ENCODE data around the gene KRTAP9-8. TPM values are rescaled to one million over a fixed set of nuclear protein-coding genes. Genes with fewer than 3 reads are reported as not detected.
"Not testable (repeated sequence)": the region's sequence is repeated elsewhere in the genome, so short reads cannot be mapped to it uniquely, and the experiment has no call there.

KRTAP9-8 gene
- total and polyA plus RNA-seq, 2 donors (not counting 1 experiment from before 2014, with no cell fraction given) = not detected

GRCh38 chr17:41249637-41250240 lies 11.9 kb downstream of the KRTAP9-8 start, which contains the start of gene KRTAP9-4:
Gene KRTAP9-4 (plus strand): TSS chr17:41249687. CDS start chr17:41249721, 34 bp downstream.
- H3K27ac ChIP-seq (ENCODE audit: insufficient read depth, low read length); H4K20me1 ChIP-seq (ENCODE audit: control insufficient read depth, extremely low read depth, insufficient read depth, low read length); H3K4me2 ChIP-seq (ENCODE audit: extremely low read depth, insufficient read depth, low read length); H3K9ac ChIP-seq (ENCODE audit: insufficient read depth, low read length); H3K79me2 ChIP-seq (ENCODE audit: control insufficient read depth, insufficient read depth, low read length); H3K9me3 ChIP-seq (ENCODE audit: control insufficient read depth, insufficient read depth, low read depth, low read length); H2AFZ ChIP-seq (ENCODE audit: low read length); H3K4me1 ChIP-seq (ENCODE audit: control insufficient read depth, extremely low read depth, insufficient read depth, low read length); H3K27me3 ChIP-seq (ENCODE audit: control insufficient read depth, insufficient read depth, low read length); H3K36me3 ChIP-seq (ENCODE audit: control insufficient read depth, insufficient read depth, low read length); DNase-seq (ENCODE audit: low read depth in 2 of 2); H3K4me3 ChIP-seq (replicated peaks in 1 of 4; ENCODE audit: control extremely low read depth in 1 of 4, insufficient read depth in 1 of 4, low read depth in 3 of 4, low read length in 4 of 4): not testable (repeated sequence)

DNA sequence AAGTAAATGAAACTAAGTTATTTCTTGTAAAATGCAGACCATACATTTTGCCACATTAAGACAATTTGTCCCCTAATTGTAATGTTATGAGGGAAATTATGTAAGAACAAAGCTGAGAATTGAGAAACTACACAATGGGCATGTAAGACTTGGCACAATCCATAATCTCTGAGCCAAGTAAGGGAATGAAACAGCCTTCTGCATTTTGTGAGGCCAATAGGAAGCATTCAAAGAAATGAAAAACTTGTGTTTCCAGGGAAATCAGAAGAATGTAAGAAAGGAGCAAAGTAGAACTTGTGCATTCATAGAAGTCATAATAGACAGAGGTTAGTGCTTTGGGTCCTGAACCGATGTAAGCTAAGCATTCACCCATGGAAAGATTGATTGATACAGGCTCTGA lies 13.5 kb downstream of the KRTAP9-8 start:
- Histone ChIP-seq H3K79me2 (ENCODE audit: control insufficient read depth, insufficient read depth, low read length) (no peaks in the 10 kb centered on the region), H3K9me3 (ENCODE audit: control insufficient read depth, insufficient read depth, low read depth, low read length) (no peaks in the 10 kb centered on the region), H3K27ac (ENCODE audit: insufficient read depth, low read length) (no peak overlapping the region), H3K27me3 (ENCODE audit: control insufficient read depth, insufficient read depth, low read length) (peaks cover 3% of the 10 kb centered on the region), H3K4me1 (ENCODE audit: control insufficient read depth, extremely low read depth, insufficient read depth, low read length) (no peaks in the 10 kb centered on the region), H4K20me1 (ENCODE audit: control insufficient read depth, extremely low read depth, insufficient read depth, low read length) (no peaks in the 10 kb centered on the region), H3K9ac (ENCODE audit: insufficient read depth, low read length) (no peak overlapping the region), H3K36me3 (ENCODE audit: control insufficient read depth, insufficient read depth, low read length) (no peaks in the 10 kb centered on the region), H3K4me2 (ENCODE audit: extremely low read depth, insufficient read depth, low read length) (no peak overlapping the region), H3K4me3 (replicated peaks in 1 of 4; ENCODE audit: control extremely low read depth in 1 of 4, insufficient read depth in 1 of 4, low read depth in 3 of 4, low read length in 4 of 4) (no peak overlapping the region), H2AFZ (ENCODE audit: low read length) (no peak overlapping the region)
- DNase-seq (ENCODE audit: low read depth in 2 of 2) = no peak
- TF ChIP-seq CTCF (conservative IDR thresholded peaks at IDR 0.05 in 1 of 2, IDR thresholded peaks at IDR 0.05 in 1 of 2; ENCODE audit: low read depth in 1 of 2, low read length in 2 of 2) (no peak), EZH2 (IDR thresholded peaks at IDR 0.05; ENCODE audit: low read length, missing control alignments) (no peak)

GRCh38 chr17:41254861-41255260 lies 17.1 kb downstream of the KRTAP9-8 start:
- Histone ChIP-seq H3K4me3 (replicated peaks in 1 of 4; ENCODE audit: control extremely low read depth in 1 of 4, insufficient read depth in 1 of 4, low read depth in 3 of 4, low read length in 4 of 4) (no peak overlapping the region), H3K9me3 (ENCODE audit: control insufficient read depth, insufficient read depth, low read depth, low read length) (no peaks in the 10 kb centered on the region), H3K4me2 (ENCODE audit: extremely low read depth, insufficient read depth, low read length) (no peak overlapping the region), H2AFZ (ENCODE audit: low read length) (no peak overlapping the region), H3K9ac (ENCODE audit: insufficient read depth, low read length) (no peak overlapping the region), H3K36me3 (ENCODE audit: control insufficient read depth, insufficient read depth, low read length) (no peaks in the 10 kb centered on the region), H3K4me1 (ENCODE audit: control insufficient read depth, extremely low read depth, insufficient read depth, low read length) (no peaks in the 10 kb centered on the region), H4K20me1 (ENCODE audit: control insufficient read depth, extremely low read depth, insufficient read depth, low read length) (no peaks in the 10 kb centered on the region), H3K27me3 (ENCODE audit: control insufficient read depth, insufficient read depth, low read length) (no peaks in the 10 kb centered on the region), H3K79me2 (ENCODE audit: control insufficient read depth, insufficient read depth, low read length) (no peaks in the 10 kb centered on the region), H3K27ac (ENCODE audit: insufficient read depth, low read length) (no peak overlapping the region)
- TF ChIP-seq CTCF (conservative IDR thresholded peaks at IDR 0.05 in 1 of 2, IDR thresholded peaks at IDR 0.05 in 1 of 2; ENCODE audit: low read depth in 1 of 2, low read length in 2 of 2) = no peak
- TF ChIP-seq EZH2 (IDR thresholded peaks at IDR 0.05; ENCODE audit: low read length, missing control alignments) = no peak
- no peak for DNase-seq (ENCODE audit: low read depth in 2 of 2)

- peak in 1 of 2 donors; percentile 20 for DNase-seq (ENCODE audit: low read depth in 2 of 2)
- H3K4me3 ChIP-seq (replicated peaks in 1 of 4; ENCODE audit: control extremely low read depth in 1 of 4, insufficient read depth in 1 of 4, low read depth in 3 of 4, low read length in 4 of 4); H3K4me1 ChIP-seq (ENCODE audit: control insufficient read depth, extremely low read depth, insufficient read depth, low read length); H3K36me3 ChIP-seq (ENCODE audit: control insufficient read depth, insufficient read depth, low read length); H3K9me3 ChIP-seq (ENCODE audit: control insufficient read depth, insufficient read depth, low read depth, low read length); H3K27me3 ChIP-seq (ENCODE audit: control insufficient read depth, insufficient read depth, low read length); H3K9ac ChIP-seq (ENCODE audit: insufficient read depth, low read length); H3K4me2 ChIP-seq (ENCODE audit: extremely low read depth, insufficient read depth, low read length); H4K20me1 ChIP-seq (ENCODE audit: control insufficient read depth, extremely low read depth, insufficient read depth, low read length); H3K27ac ChIP-seq (ENCODE audit: insufficient read depth, low read length); H3K79me2 ChIP-seq (ENCODE audit: control insufficient read depth, insufficient read depth, low read length); H2AFZ ChIP-seq (ENCODE audit: low read length): not testable (repeated sequence)
Measured at GRCh38 chr17:41255381-41256290, 17.8 kb downstream of the KRTAP9-8 start, which contains the start of gene KRTAP9-9. Gene KRTAP9-9 (plus strand): TSS chr17:41255384.

Data from fibroblast of lung (primary cell).